Measurements from ENCODE around the gene DOCK4.

- no peak for TF ChIP-seq CTCF (IDR thresholded peaks at IDR 0.05)
- TF ChIP-seq POLR2AphosphoS5 (IDR thresholded peaks at IDR 0.05), result no peak
- no peak for TF ChIP-seq EP300 (IDR thresholded peaks at IDR 0.05)
These were observed 39.1 kb downstream of the DOCK4 start for GRCh38 chr7:112167147-112167546.
